Skeletal muscle cell (primary cell): ENCODE measurements around the gene NUDT14.

Experiments used
- DNase-seq: peaks from one replicate; pipeline ENCODE4 v3.0.0-alpha.2; 2010; ENCODE audit warnings: low read depth
- H3K4me3 ChIP-seq: 2 replicates; pipeline ENCODE4 v1.5.1; 2011; ENCODE audit warnings: low read depth, mild to moderate bottlenecking, control low read depth, low read length, moderate library complexity

NUDT14 gene

GRCh38 chr14:105201156-105201924 lies 20.2 kb upstream of the NUDT14 start:
- DNase-seq = no peak
- H3K4me3 ChIP-seq = no peak overlapping the region

GRCh38 chr14:105200641-105201040 lies 19.5 kb upstream of the NUDT14 start:
- H3K4me3 ChIP-seq = no peak overlapping the region
- no peak for DNase-seq

GRCh38 chr14:105200074-105200473 lies 19.0 kb upstream of the NUDT14 start:
- no peak overlapping the region for H3K4me3 ChIP-seq
- DNase-seq = no peak

- no peak overlapping the region for H3K4me3 ChIP-seq
- DNase-seq = no peak
Observed at GRCh38 chr14:105199093-105199492, 18.0 kb upstream of the NUDT14 start.

DNA sequence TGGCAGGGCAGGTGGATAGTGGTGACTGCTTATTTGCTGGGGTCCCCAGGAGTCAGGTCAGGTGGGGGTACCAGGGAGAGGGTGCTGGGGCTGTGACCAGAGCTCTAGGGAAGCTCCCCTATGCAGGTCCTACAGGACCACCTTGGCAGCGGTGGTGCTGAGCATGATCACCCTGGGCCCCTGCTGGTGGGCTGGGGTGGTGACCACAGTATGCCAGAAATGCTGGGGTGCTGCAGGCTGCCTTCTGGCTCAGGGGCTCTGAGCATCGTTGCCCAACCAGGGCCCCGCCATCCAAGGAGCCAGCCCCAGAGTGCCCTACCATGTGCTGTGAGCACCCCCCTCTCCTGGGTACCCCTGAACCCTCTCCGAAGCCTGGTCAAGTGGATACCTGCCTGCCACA lies 17.5 kb upstream of the NUDT14 start:
- H3K4me3 ChIP-seq = no peak overlapping the region

GRCh38 chr14:105197211-105197641 lies 16.1 kb upstream of the NUDT14 start:
- no peak for DNase-seq
- H3K4me3 ChIP-seq = no peak overlapping the region

More for the DNA sequence above, 17.5 kb upstream of the NUDT14 start:
- DNase-seq = no peak

DNA sequence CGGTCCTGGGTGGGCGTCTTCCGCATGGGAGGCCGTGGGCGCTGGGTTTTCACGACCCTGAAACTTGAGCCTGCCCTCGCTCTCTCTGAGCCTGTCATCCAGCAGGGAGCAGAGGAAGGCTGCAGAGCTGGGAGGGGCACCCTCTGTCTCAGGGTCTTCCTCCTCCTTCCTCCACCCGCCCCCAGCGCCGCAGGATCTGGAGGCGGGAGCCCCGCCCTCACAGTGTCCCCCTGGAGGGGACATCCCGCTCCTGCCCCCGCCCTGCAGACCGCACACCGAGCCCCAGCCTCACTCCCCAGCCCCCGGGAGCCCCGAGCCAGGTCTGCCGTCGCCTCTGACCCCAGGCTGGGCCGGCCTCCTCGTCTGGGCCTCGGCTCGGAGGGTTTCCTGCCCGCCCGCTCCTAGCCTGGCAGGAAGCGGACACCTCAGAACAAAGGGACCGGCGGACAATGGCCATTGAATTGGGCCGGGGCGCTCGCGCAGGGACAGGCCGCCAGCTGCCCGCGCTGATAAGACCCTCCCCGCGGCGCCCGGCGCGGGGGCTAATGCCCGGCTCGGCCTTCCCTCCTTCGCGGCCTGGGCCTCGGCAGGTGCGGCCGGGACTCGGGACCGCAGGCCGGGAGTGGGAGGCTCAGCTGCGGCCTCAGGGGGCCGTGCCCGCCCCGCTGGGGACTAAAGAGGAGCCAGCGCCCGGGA lies 15.3 kb upstream of the NUDT14 start:
- DNase-seq = no peak
- no peak overlapping the region for H3K4me3 ChIP-seq

GRCh38 chr14:105195522-105196264 lies 14.6 kb upstream of the NUDT14 start:
- no peak overlapping the region for H3K4me3 ChIP-seq
- DNase-seq = no peak

- no peak overlapping the region for H3K4me3 ChIP-seq
- DNase-seq = no peak
Observed at GRCh38 chr14:105195051-105195450, 13.9 kb upstream of the NUDT14 start.

DNA sequence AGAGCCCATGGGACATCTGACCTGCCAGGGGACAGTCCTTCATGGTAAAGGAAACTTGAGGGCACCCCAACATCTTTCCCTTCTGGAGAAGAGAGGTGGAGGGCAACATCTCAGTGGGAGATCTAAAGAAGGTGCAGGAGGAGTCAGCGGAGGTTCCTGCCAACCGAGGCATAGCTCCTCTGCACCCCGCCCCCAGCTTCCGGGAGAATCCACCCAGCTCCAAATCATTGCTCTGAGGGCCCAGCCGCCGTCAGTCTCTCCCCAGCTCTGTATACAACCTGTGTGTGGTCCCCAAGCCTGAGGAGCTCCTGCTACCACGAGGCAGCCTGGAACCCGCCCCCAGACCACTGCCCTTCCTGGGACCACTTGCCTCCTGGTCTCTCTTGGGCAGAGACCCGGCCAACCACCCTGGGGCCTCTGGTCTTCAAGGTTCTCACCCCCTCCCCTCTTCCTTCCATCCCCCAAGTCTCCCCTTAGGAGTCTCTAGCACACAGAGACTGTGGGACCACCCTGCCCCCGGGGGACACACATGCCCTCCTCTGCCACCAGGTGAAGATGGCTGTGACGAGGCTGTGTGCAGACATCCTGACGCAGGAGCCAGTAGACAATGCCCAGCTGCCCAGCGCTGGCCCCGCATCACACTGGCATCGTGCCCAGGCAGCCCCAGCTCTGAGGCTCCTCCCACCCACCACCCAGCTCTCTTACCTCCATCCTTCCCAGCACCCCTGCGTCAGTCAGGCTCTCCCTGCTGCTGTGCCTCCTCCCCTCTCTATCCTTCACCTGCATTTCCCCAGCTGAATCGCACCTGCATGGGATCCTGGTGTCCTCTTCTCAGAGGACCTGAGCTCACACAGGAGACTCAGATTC lies 13.0 kb upstream of the NUDT14 start:
- H3K4me3 ChIP-seq = no peak overlapping the region
- DNase-seq = no peak

DNA sequence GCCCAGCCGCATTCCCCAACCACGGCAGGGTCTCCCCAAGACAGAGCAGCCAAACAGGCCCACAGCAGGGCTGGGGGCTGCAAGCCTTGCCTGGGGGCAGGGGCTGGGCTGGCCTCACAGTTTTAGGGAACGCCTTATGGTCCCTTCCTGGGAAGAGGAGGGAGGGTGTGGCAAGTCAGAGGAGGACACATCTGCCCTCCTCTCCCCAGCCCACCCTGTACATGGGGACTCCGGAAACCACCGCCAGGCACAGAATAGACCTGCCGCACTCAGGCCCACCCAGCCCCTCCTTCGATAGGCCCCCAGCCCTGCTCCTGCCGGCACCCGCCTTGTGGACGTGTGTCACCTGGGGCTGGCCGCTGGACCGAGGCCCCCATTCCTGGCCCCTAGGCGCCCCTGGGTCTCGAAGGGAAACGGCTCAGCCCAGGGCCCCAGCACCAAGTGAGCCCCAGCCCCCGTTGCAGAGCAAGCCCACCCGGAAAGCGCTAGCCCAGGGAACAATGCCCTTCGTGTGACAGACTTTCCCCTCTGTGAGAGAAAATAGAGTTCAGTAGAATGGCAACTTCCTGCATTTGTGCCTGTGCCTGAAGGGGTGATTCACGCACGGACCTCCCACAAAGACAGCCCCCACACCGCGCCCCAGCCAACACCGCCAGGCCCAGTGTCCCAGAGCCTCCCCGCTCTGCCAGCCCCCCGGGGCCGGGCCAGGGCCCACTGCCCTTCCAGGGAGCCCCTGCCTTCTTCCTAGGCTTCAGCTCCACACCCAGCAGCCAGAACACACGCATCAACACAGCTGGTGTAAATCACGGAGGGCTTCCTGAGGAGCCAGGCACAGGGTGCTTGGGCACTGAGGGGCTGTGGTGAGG lies 12.0 kb upstream of the NUDT14 start:
- H3K4me3 ChIP-seq = no peak overlapping the region
- no peak for DNase-seq

GRCh38 chr14:105187935-105188524 lies 6.9 kb upstream of the NUDT14 start:
- DNase-seq = no peak
- H3K4me3 ChIP-seq = no peak overlapping the region

DNA sequence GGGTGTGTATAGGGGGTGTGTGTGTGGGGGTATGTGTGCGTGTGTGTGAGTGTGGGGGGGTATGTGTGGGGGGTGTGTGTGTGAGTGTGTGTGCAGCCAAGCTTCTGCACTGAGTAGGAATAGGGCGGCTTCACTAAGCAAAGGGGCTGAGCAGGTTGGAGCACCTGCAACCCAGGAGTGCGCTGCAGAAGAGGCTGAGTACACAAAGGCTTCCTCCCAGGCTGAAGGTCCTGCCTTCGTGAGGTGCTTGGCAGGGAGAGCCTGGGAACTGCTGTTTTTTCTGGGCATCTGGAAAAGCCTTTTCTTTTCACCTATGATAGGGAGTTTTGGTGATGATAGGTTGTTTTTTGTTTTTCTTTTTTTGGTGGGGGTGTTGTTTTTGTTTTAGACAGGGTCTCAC lies 6.0 kb upstream of the NUDT14 start:
- H3K4me3 ChIP-seq = no peak overlapping the region
- DNase-seq = no peak

DNA sequence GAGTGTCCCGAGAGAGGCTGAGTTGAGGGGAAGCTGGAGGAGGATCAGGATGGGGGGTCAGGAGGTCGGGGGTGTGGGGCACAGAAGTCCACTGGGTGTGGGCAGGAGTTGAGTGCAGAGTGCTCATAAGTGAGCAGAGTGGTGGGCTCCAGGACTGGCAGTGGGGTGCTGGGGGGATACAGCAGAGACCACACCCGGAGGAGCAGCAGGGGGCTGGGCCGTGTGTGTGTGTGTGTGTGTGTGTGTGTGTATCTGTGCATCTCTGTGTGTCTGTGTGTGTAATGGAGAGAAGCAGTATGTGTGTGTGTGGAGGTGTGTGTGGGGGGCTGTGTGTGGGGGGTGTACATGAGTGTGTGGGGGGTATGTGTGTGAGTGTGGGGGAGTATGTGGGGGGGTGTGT lies 4.9 kb upstream of the NUDT14 start:
- no peak overlapping the region for H3K4me3 ChIP-seq
- no peak for DNase-seq

- no peak overlapping the region for H3K4me3 ChIP-seq
- no peak for DNase-seq
Observed at GRCh38 chr14:105185001-105185400, 3.9 kb upstream of the NUDT14 start.

DNA sequence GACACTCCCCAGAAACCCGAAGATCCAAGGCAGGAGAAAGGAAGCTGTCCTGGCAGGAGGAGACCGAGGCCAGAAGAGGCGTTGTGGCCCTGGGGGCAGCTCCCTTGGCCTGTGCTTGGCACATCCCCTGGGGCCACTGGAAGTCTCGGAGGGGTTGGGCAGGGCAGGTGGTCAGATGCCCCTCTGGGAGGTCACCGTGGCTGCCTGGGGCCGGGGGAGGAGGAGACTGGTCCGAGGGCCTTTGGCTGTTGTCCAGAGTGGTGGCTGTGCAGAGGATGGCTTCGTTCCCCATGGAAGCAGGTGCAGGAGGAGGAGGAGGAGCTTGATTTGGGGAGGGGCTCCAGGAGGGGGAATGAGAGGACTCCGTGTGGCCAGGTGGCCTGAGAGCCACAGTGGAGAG lies 3.3 kb upstream of the NUDT14 start:
- DNase-seq = no peak
- H3K4me3 ChIP-seq = no peak overlapping the region

DNA sequence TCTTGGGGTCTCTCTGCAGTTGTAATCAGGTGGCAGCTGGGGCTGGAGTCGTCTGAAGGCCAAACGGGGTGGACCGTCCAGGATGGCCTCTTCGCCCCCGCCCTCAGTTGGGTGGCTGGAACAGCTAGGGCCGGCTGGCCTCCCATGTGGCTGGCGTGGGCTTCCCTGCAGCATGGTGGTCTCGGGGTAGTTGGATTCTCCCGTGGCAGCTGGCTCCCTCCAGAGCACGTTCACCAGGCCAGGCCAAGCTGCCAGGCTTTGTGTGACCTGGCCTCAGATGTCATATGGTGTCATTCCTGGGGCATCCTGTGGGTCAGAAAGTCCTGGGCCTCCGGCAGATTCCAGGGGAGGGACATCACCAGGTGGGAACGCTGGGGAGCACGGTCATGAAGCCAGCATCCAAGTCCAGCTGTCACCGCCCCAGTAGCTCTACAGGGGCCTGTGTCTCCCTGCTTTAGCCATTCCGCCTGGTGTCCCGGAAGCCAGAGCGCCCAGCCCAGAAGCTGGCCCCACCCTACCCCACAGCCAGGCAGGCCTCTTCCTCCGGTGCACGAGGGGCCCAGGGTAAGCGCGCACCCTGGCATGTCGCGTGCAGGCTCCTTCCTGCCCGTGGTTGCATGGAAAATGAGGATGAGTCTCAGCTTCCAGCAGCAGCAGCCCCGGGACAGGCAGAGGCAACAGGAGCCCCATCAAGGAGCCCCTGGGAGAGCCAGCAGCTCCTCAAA lies 1.3 kb upstream of the NUDT14 start:
- no peak overlapping the region for H3K4me3 ChIP-seq

More for the DNA sequence above, 1.3 kb upstream of the NUDT14 start:
- DNase-seq = no peak
